Activated T-cell treated with anti-CD3 and anti-CD28 coated beads for 48 hours (primary cell): ENCODE data around the gene TLR4.

ENCODE experiments used
- DNase-seq: peaks from one replicate; pipeline ENCODE4 v3.0.0-alpha.2; 2020; ENCODE audit warnings: low read depth

Gene TLR4

GRCh38 chr9:117704024-117704575, at the start of gene TLR4:
TSS of gene TLR4 (plus strand) at chr9:117704403. CDS start at chr9:117704473, 70 bp downstream.
- no peak for DNase-seq

GRCh38 chr9:117656002-117656401, 48.2 kb upstream of the TLR4 start:
- DNase-seq, result no peak

- DNase-seq, result no peak
These were observed 41.6 kb upstream of the TLR4 start for GRCh38 chr9:117662651-117663050.

DNA sequence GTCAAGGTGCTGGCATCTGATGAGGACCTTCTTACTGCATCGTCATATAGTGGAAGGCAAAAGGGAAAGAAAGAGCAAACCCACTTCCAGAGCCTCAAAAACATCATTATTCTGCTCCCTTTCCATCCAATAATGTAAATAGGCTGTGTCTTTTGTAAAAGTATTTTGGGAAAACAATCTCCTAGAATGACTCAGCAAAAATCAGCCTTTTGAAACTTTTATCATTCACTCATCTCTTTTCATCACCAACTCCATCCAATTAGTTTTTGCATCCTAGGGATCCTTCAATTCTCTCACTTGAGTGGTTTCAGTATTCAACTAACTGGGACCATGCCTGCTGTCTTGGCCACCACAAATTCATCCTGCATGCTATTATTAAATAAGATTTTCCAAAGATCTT, 39.8 kb upstream of the TLR4 start:
- DNase-seq, result no peak

DNA sequence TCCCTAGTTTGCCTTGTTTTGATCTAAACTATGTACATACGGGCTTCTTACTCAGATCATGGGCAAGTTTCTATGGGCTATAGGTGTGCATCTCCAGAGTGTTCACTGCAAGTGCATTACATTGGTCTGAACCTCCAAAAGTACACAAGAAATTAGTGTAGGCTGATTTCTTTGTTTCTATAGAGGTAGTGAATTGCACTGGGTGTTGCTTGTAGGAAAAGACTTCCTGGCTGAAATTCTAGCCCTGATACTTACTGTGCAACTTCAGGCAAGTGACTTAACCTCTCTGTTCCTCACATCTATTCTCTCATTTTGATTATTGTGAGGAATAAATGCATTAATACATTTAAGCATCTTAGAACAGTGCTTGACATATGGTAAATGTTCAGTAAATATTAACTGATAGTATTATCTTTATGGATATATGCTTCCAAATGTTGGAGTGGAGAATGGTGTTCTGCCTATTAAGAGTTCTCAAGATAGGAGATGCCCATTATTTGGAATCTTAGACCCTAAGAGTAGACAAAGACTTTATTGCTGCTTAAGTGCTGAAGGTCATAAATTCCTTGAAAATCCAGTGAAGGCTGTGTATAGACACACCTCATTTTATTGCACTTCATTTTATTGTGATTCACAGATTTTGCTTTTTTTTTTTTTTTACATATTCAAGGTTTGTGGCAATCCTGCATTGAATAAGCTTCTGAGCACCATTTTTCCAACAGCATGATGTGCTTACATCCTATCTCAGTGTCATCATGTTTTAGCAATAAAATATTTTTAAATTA, 38.4 kb upstream of the TLR4 start:
- DNase-seq, result no peak

DNA sequence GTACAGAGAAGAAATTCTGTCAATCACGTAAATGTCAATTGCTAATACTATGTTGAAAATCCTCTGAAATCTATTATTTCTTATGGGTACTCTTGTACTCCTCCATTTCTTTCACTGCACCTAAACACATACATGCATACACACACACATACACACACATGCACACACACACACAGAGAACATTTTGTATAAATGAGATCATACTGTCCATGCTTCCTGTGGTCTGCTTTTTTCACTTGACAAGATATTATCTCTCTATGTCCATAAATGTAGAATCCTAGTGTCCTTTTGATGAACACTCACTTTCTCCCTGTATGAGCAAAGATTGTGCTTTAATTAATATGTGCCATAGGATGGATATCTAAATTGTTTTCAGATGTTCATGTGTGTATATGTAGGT, 32.7 kb upstream of the TLR4 start:
- no peak for DNase-seq

- DNase-seq, result no peak
These were observed 31.8 kb upstream of the TLR4 start for GRCh38 chr9:117672369-117672768.

DNA sequence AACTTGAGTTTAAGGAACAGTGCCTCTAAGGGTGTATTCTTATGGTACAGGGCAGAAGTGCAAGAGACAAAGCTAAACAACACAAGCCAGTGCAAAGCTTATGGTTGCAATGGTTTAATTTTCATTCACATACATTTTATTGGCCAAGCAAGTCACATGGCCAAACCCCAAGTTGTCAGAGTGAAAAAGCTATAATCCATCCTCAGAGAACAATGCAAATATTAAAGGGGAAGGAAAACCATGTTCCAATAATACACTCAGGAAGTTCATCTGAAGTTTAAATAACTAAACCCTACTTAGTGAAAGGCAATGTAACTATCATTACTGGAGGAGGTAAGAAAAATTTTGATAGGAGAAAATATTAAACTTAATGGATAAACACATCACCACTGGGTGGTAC, 26.6 kb upstream of the TLR4 start:
- no peak for DNase-seq

GRCh38 chr9:117678871-117679270, 25.3 kb upstream of the TLR4 start:
- DNase-seq, result no peak

- DNase-seq, result no peak
These were observed 24.8 kb upstream of the TLR4 start for GRCh38 chr9:117679416-117679815.

DNA sequence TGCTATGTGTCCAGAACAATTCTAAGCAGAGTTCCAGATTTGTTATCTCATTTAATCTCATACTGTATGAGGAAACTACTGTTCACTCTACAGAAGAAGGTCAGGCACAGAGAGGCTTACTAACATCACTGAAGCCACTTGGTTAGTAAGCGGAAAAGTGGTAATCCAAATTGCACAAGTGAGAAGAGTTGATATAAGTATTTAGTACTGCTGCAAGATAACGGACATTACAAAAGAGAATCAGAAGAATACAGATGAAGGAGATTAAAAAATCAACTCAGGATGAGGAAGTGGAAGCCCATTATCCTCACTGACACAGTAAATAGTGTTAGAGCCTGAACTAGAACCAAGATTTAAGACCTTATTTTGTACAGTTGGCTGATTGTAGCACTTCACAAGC, 22.3 kb upstream of the TLR4 start:
- DNase-seq, result no peak

DNA sequence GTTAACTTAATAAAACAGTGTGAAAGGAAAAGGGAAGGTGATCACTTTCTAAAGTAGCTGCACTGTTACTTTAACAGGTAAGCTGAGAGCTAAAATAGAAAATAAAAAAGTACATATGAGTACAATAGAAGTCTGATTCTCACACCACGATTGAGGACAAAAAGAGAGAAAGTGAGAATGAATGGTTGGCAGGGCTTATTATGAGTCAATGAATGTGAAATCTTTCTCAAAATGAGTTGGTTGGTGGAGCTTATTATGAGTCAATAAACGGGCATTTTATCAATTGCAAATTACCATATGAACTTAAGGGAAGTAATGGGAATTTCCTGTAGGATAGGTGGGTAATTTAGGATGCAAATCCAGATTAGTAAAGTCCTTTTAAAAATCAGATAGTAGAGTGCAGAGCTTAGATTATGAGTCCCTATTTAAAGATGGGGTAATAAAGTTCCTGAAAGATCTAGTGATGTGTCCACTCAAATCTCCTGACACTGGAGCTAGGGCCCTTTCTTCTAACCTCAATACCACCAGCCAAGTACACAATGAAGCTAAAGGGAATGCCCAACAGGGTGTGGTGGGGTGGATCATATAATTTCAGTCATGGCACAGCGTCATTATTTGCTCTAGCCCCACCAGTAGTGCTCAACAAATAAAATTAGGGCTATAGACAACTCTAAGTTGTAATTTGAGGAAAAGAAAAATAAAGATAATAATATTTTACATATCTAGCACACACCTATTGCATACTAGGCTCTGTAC, 21.1 kb upstream of the TLR4 start:
- DNase-seq, result no peak

DNA sequence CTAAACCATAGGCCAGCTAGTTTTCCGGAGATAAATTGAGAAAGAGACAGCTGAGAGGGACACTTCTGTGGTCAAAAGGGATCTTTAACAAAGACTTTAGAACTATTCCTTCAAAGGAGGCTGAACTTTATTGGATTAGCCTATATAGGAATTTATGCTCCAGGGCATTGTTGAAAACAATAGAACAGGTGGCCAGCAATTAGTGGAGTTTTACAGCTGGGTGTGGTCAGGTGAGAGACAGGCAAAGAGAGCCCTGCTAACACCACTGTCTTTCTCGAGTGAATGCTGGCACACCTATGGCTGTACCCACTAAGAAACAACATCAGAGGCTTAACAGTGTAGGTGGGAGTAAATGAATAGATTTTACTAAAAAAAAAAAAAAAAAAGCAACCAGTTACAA, 16.7 kb upstream of the TLR4 start:
- DNase-seq, result no peak

GRCh38 chr9:117691367-117691766, 12.8 kb upstream of the TLR4 start:
- DNase-seq, result no peak

GRCh38 chr9:117696154-117696553, 8.0 kb upstream of the TLR4 start:
- no peak for DNase-seq

DNA sequence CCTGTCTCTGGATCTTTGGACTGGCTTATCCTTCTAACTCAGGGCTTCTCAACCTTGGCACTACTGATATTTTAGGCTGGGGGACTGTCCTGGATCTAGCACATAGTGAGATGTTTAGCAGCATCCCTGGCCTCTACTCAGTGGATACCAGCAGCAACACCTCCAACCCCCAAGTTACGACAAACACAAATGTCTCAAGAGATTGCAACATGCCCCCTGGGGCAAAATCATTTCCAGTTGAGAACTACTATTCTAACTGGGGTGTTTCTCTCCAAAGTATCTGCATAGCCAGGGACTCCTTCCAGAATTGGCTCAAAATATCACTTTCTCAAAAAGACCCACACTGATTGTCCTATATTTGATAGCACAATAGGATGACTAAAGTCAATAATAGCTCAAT, 7.2 kb upstream of the TLR4 start:
- no peak for DNase-seq

- no peak for DNase-seq
These were observed 666 bp upstream of the TLR4 start for GRCh38 chr9:117703537-117703936.

- DNase-seq, result no peak
These were observed 394 bp downstream of the TLR4 start for GRCh38 chr9:117704597-117704996.

GRCh38 chr9:117705386-117705785, 1.2 kb downstream of the TLR4 start:
- DNase-seq, result no peak

DNA sequence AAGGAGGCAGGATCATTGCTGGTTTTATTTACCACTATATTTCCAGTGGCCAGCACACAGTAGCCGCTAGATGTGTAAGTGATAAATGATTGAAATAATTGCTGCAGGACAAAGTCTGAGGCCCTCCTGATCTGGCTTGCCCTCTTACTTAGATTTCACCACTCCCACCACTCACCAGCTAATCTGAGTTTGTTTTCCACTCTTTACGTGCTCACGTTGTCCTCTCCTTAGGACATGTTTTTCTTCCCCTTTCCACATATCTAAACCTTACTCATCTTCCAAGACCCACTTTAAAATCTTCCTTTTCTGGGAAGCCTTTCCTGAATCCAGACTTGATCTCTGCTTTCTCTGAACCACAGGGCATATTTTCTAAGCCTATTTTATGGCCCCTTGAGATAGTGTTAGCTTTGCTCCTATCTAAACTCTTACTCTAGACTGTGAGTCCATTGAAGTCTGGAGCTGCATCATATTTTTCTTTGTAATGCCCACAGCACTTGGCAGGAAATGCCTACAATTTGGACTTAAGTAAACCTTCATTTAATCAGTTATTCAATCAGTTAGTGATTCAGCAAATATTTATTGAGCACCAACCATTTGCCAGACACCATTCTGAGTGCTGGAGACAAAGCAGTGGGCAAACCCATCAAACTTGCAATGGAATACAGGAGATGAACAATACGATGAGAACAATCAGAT, 2.4 kb downstream of the TLR4 start:
- no peak for DNase-seq

DNA sequence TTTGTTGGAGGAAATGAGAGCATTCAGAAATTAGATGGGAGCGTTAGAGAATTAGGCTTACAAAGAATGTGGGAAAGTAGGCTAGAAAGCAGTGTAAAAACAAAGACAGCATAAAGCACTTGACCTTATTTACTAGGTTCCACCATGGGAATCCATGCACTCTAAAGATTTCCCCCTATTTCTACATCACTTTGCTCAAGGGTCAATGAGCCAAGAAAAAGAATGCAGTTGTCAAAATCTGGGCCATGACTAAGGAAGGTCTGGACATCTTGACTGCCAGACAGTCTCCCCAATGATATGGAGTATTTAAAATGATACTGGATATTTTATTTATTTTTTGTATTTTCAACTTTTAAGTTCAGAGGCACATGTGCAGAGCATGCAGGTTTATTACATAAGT, 3.4 kb downstream of the TLR4 start:
- no peak for DNase-seq

DNA sequence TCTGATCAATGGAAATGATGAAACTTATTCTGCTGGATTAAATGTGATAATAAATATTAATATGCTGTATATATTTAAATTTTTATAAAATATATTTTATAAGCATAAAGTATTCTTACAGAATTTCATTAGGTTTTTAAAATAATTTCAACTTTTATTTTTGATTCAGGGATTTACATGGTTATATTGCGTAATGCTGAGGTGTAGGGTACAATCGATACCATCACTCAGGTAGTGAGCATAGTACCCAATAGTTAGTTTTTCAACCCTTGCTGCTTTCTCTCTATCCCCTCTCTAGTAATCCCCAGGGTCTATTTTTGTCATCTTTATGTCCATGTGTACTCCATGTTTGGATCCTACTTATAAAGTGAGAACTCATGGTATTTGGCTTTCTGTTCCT, 5.7 kb downstream of the TLR4 start:
- no peak for DNase-seq

DNA sequence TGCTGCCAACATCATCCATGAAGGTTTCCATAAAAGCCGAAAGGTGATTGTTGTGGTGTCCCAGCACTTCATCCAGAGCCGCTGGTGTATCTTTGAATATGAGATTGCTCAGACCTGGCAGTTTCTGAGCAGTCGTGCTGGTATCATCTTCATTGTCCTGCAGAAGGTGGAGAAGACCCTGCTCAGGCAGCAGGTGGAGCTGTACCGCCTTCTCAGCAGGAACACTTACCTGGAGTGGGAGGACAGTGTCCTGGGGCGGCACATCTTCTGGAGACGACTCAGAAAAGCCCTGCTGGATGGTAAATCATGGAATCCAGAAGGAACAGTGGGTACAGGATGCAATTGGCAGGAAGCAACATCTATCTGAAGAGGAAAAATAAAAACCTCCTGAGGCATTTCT, 10.1 kb downstream of the TLR4 start:
- no peak for DNase-seq
